ENCODE results near the gene SOX11.

The SOX11 gene

GRCh38 chr2:5683471-5683870, 8.7 kb upstream of the SOX11 start:
- no peak for DNase-seq (ENCODE audit: low read depth)
- no peak for TF ChIP-seq CTCF (conservative IDR thresholded peaks at IDR 0.05; ENCODE audit: control insufficient read depth, insufficient read depth, low read depth, low read length)
- H3K4me3 ChIP-seq (ENCODE audit: control insufficient read depth, low read depth, low read length), result no peak overlapping the region

GRCh38 chr2:5685225-5685624, 7.0 kb upstream of the SOX11 start:
- H3K4me3 ChIP-seq (ENCODE audit: control insufficient read depth, low read depth, low read length), result no peak overlapping the region
- no peak for TF ChIP-seq CTCF (conservative IDR thresholded peaks at IDR 0.05; ENCODE audit: control insufficient read depth, insufficient read depth, low read depth, low read length)
- DNase-seq (ENCODE audit: low read depth), result no peak

- DNase-seq (ENCODE audit: low read depth), result no peak
- TF ChIP-seq CTCF (conservative IDR thresholded peaks at IDR 0.05; ENCODE audit: control insufficient read depth, insufficient read depth, low read depth, low read length), result no peak
- H3K4me3 ChIP-seq (ENCODE audit: control insufficient read depth, low read depth, low read length), result no peak overlapping the region
Observed at GRCh38 chr2:5686068-5686467, 6.1 kb upstream of the SOX11 start.

- DNase-seq (ENCODE audit: low read depth), result no peak
- no peak for TF ChIP-seq CTCF (conservative IDR thresholded peaks at IDR 0.05; ENCODE audit: control insufficient read depth, insufficient read depth, low read depth, low read length)
- H3K4me3 ChIP-seq (ENCODE audit: control insufficient read depth, low read depth, low read length), result no peak overlapping the region
Observed at GRCh38 chr2:5686536-5686935, 5.6 kb upstream of the SOX11 start.

GRCh38 chr2:5689750-5690149, 2.4 kb upstream of the SOX11 start:
- no peak overlapping the region for H3K4me3 ChIP-seq (ENCODE audit: control insufficient read depth, low read depth, low read length)
- TF ChIP-seq CTCF (conservative IDR thresholded peaks at IDR 0.05; ENCODE audit: control insufficient read depth, insufficient read depth, low read depth, low read length), result no peak
- DNase-seq (ENCODE audit: low read depth), result no peak

- H3K4me3 ChIP-seq (ENCODE audit: control insufficient read depth, low read depth, low read length), result no peak overlapping the region
- DNase-seq (ENCODE audit: low read depth), result no peak
- no peak for TF ChIP-seq CTCF (conservative IDR thresholded peaks at IDR 0.05; ENCODE audit: control insufficient read depth, insufficient read depth, low read depth, low read length)
Observed at GRCh38 chr2:5690286-5690685, 1.9 kb upstream of the SOX11 start.

GRCh38 chr2:5690718-5691220, 1.4 kb upstream of the SOX11 start:
- H3K4me3 ChIP-seq (ENCODE audit: control insufficient read depth, low read depth, low read length), result no peak overlapping the region
- TF ChIP-seq CTCF (conservative IDR thresholded peaks at IDR 0.05; ENCODE audit: control insufficient read depth, insufficient read depth, low read depth, low read length), result no peak
- DNase-seq (ENCODE audit: low read depth), result no peak
